ENCODE results near the gene CCDC154.

DNA sequence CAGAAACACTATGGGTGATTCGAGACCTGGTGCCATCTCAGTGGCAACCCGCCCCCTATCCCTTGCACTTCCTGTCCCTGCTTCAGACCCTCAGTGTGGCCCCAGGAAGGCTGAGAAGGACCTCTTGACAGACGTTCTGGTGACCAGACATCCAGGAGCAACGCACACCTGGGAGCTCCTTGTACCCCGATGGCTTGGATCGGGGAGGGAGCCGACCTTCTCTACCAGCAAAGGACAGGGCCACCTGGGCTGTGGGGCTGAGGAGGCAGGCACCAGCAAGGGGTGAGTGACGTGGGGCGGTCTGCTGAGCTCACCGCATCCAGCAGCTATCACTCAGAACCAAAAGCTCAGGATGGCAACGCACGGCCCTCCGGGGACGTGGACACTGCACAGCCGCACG is 57.0 kb downstream of the CCDC154 start:
- TF ChIP-seq CTCF (conservative IDR thresholded peaks at IDR 0.05; ENCODE audit: low read length), result no peak
- no peak for TF ChIP-seq EZH2phosphoT487 (IDR thresholded peaks at IDR 0.05; ENCODE audit: borderline replicate concordance)

Data from Loucy (cell line).